Effector memory CD4-positive, alpha-beta T cell (primary cell): ENCODE data around the gene SLC43A3.

Source experiments
- DNase-seq, 3 donors: peaks; one replicate each; pipeline ENCODE4 v3.0.0-alpha.2; 2020
- H3K27ac ChIP-seq: 2 replicates; pipeline ENCODE4 v1.7.0; 2013; ENCODE audit warnings: mild to moderate bottlenecking, low read length, moderate library complexity; ENCODE audit not compliant: insufficient read depth, poor library complexity, severe bottlenecking
- H3K27me3 ChIP-seq: replicated peaks from 2 replicates; pipeline ENCODE4 v1.7.0; 2013; ENCODE audit warnings: mild to moderate bottlenecking, low read length; ENCODE audit not compliant: insufficient read depth, control insufficient read depth, poor library complexity, severe bottlenecking
- H3K36me3 ChIP-seq: 2 replicates; pipeline ENCODE4 v1.7.0; 2013; ENCODE audit warnings: mild to moderate bottlenecking, low read length, moderate library complexity; ENCODE audit not compliant: control insufficient read depth, insufficient read depth
- H3K4me1 ChIP-seq: 2 replicates; pipeline ENCODE4 v1.7.0; 2013; ENCODE audit warnings: low read length, mild to moderate bottlenecking; ENCODE audit not compliant: control insufficient read depth, insufficient read depth, poor library complexity, severe bottlenecking
- H3K4me3 ChIP-seq: 2 replicates; pipeline ENCODE4 v1.7.0; 2013; ENCODE audit warnings: low read length, low read depth, mild to moderate bottlenecking; ENCODE audit not compliant: insufficient read depth, poor library complexity, severe bottlenecking
- H3K9me3 ChIP-seq: 2 replicates; pipeline ENCODE4 v1.7.0; 2013; ENCODE audit warnings: mild to moderate bottlenecking, low read length, moderate library complexity; ENCODE audit not compliant: control insufficient read depth

Gene SLC43A3

GRCh38 chr11:57440744-57441414 lies 14.0 kb upstream of the SLC43A3 start:
- no peak for DNase-seq
- Histone ChIP-seq H3K9me3 (no peaks in the 10 kb centered on the region), H3K27ac (no peak overlapping the region), H3K27me3 (no peaks in the 10 kb centered on the region), H3K4me1 (no peaks in the 10 kb centered on the region), H3K4me3 (no peak overlapping the region), H3K36me3 (no peaks in the 10 kb centered on the region)

- no peak overlapping the region for H3K4me3 ChIP-seq
- no peak overlapping the region for H3K27ac ChIP-seq
- DNase-seq = no peak
Measured at GRCh38 chr11:57439786-57440185, 12.9 kb upstream of the SLC43A3 start.

GRCh38 chr11:57438345-57439285 lies 11.7 kb upstream of the SLC43A3 start:
- H3K36me3 ChIP-seq = no peaks in the 10 kb centered on the region
- no peak for DNase-seq

More at GRCh38 chr11:57439786-57440185, 12.9 kb upstream of the SLC43A3 start:
- no peaks in the 10 kb centered on the region for H3K4me1 ChIP-seq
- H3K27me3 ChIP-seq = no peaks in the 10 kb centered on the region
- no peaks in the 10 kb centered on the region for H3K9me3 ChIP-seq
- H3K36me3 ChIP-seq = no peaks in the 10 kb centered on the region

GRCh38 chr11:57436031-57436430 lies 9.1 kb upstream of the SLC43A3 start:
- Histone ChIP-seq H3K27me3 (no peaks in the 10 kb centered on the region), H3K4me3 (no peak overlapping the region), H3K9me3 (no peaks in the 10 kb centered on the region), H3K4me1 (no peaks in the 10 kb centered on the region), H3K36me3 (no peaks in the 10 kb centered on the region), H3K27ac (no peak overlapping the region)
- DNase-seq = no peak

More at GRCh38 chr11:57438345-57439285, 11.7 kb upstream of the SLC43A3 start:
- Histone ChIP-seq H3K4me1 (no peaks in the 10 kb centered on the region), H3K4me3 (no peak overlapping the region), H3K9me3 (no peaks in the 10 kb centered on the region), H3K27me3 (no peaks in the 10 kb centered on the region), H3K27ac (no peak overlapping the region)

- H3K9me3 ChIP-seq = no peaks in the 10 kb centered on the region
- no peaks in the 10 kb centered on the region for H3K4me1 ChIP-seq
- no peak overlapping the region for H3K27ac ChIP-seq
- H3K27me3 ChIP-seq = no peaks in the 10 kb centered on the region
- no peak overlapping the region for H3K4me3 ChIP-seq
- no peaks in the 10 kb centered on the region for H3K36me3 ChIP-seq
- no peak for DNase-seq
Measured at GRCh38 chr11:57434640-57435546, 8.0 kb upstream of the SLC43A3 start.

- H3K36me3 ChIP-seq = no peaks in the 10 kb centered on the region
- no peaks in the 10 kb centered on the region for H3K27me3 ChIP-seq
- no peak overlapping the region for H3K4me3 ChIP-seq
- H3K4me1 ChIP-seq = no peaks in the 10 kb centered on the region
- no peak overlapping the region for H3K27ac ChIP-seq
- no peak for DNase-seq
- H3K9me3 ChIP-seq = no peaks in the 10 kb centered on the region
Measured at GRCh38 chr11:57432714-57433163, 5.8 kb upstream of the SLC43A3 start.

- DNase-seq = no peak
- Histone ChIP-seq H3K36me3 (no peaks in the 10 kb centered on the region), H3K4me1 (no peaks in the 10 kb centered on the region), H3K9me3 (no peaks in the 10 kb centered on the region), H3K4me3 (no peak overlapping the region), H3K27me3 (no peaks in the 10 kb centered on the region), H3K27ac (no peak overlapping the region)
Measured at GRCh38 chr11:57432149-57432561, 5.2 kb upstream of the SLC43A3 start.

- no peak overlapping the region for H3K27ac ChIP-seq
- H3K4me3 ChIP-seq = no peak overlapping the region
- H3K4me1 ChIP-seq = peaks cover 9% of the 10 kb centered on the region
- no peaks in the 10 kb centered on the region for H3K9me3 ChIP-seq
- H3K27me3 ChIP-seq = no peaks in the 10 kb centered on the region
- DNase-seq = no peak
- no peaks in the 10 kb centered on the region for H3K36me3 ChIP-seq
Measured at GRCh38 chr11:57430952-57431351, 4.0 kb upstream of the SLC43A3 start.

GRCh38 chr11:57429946-57430345 lies 3.0 kb upstream of the SLC43A3 start:
- no peaks in the 10 kb centered on the region for H3K9me3 ChIP-seq
- no peaks in the 10 kb centered on the region for H3K36me3 ChIP-seq
- no peak overlapping the region for H3K27ac ChIP-seq
- H3K4me3 ChIP-seq = no peak overlapping the region
- H3K4me1 ChIP-seq = peaks cover 19% of the 10 kb centered on the region
- no peak for DNase-seq
- no peaks in the 10 kb centered on the region for H3K27me3 ChIP-seq
